Activated CD4-positive, alpha-beta T cell treated with anti-CD3 and anti-CD28 coated beads for 48 hours (primary cell): ENCODE data around the gene IRF4.

Experiments used
- DNase-seq: peaks from one replicate; pipeline ENCODE4 v3.0.0-alpha.2; 2020

The IRF4 gene

DNA sequence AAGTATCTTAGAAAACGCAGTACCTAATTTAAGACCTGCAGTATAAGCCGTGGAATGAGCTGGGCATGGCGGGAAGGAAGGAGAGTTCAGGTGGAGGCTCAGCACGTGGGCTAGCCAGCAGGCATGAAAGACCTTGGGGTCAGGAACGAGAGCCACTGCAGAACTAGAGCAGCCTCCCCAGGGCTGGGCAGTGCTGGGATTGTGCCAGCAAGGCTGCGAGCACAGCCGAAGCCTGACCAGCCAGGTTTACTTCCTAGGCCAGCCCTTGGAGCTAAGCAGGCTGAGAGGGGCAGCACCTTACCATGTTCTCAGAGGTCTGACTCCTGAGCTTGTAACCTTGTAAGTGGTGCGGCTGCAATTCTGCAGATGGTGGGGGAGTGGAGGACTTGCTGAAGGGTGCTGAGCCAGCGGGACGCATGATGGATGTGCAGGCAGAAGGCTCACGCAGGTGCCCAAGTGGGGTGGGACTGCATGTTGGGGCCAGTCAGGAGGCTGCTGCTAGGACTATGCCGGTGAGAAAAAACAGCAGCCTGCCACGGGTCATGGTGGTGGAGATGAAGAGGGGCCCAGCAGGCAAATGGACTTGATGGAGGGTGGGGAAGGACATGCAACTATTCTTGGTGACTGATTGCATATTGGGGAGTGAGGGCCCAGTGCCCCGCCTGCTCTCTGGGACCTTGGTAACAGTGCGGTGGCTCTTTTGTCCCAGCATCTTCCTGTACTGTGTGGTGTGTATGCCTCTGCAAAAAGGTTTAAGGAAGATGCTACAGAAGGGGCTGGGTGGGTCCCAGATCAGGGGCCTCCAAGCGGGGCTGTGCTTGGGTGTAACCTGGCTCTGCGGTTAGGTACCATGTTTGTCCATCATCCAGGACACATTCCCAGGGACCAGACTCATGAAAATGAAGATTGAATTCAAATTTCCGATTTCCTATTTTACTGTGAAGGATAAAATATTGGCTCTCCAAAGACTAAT, 37.6 kb upstream of the IRF4 start:
- no peak for DNase-seq

DNA sequence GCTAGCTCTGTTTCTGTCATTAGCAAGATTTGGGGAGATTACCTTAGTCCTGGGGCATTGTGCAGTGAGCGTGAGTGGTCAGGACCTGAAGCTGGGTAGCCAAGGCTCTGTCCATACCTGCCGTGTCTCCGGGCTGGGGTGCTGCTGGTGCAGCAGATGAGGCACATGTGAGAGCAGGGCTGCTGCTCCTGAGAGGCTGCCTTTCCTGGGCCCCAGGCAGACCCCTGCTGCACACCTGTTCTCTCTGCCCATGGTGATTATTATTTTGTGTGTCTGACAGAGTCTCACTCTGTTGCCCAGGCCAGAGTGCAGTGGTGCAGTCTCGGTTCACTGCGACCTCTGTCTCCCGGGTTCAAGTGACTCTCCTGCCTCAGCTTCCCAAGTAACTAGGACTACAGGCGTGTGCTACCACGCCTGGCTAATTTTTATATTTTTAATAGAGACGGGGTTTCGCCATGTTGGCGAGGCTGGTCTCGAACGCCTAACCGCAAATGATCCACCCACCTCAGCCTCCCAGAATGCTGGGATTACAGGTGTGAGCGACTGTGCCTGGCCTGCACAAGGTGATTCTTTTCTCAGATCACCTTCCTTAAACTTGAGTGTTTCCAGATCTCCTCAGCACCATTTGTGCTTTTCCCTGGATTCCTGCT, 36.8 kb upstream of the IRF4 start:
- DNase-seq, result no peak

DNA sequence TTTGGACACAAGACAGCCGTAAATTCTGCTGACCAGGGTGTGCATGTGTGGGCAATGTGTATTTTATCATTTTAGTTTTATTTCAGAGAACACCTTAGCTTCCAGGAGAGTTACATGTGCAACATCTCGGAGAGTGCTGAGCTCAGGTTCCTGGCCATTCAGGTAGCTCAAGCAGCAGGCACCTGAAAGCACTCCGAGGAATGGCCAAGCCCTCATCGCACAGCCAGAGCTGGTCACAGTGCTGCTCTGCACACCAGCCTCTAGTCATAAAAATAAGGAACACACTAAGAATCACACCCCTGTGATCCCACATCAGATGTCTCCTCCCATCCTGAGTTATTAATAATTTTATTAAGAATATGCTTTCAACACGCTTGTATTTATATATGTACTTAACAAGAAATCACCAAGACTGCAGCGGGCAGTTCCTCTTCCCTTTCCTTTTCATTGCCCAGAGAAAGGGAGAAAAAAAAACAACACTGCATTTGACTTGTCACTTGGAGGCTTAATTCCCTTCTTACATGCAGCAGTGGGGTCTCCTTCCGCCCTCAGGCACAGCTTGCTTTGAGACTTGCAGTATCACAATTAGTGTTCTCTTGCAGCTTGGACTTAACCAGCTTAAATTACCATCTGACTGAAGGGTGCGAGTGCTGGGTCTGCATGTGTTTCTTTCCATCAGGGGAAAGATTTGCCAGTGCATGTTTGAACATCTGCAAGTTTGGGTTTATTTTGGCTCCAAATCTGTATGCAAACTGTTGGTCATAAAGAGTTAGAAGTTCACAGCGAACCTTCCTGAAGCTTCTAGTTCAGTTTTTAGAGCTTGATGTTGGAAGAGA, 36.0 kb upstream of the IRF4 start:
- DNase-seq, result no peak

DNA sequence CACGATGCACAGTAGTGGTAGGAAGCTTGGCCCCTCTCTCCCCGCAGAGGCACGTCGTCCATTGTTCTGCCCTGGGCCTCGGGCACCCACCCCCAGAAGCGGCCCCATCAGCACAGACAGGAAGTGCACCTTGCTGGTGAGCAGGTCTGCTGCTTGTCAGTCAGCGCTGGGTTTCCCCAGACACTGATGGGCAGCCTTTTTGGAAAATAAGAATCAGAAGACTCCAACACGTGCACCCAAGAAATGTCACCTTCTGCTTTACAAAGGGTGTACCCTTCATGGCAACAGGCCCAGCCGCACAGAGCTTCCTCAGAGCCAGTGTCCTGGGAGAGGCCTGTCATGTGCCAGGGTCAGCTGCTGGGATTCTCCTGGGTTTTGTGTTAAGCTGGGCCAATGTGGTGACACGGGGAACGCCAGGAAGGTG, 34.7 kb upstream of the IRF4 start:
- peak; percentile 39 for DNase-seq

DNA sequence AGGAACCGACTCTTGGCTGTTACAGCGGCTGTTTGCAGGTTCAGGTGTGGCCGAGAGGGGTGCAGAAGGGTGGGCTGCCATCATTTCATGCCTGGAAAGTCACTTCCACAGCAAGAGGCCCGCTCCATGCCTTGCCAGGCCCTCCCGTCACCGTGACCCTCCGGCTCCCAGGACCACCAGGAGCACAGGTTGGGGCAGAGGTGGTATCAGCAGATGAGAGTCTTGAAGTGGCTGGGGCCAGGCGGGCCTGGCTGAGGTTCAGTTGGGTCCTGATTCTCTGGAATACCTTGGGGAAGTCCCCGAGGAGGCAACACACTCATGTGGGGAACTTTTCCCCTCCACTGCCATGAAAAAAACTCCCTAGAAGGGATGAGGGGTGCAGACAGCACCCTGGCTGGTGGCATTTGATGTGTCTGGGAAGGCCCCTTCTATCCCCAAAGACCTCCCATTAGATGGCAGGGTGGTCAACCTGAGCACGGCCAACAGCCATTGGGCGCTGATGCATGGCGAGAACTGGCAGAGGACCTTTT, 34.2 kb upstream of the IRF4 start:
- DNase-seq, result no peak

GRCh38 chr6:357791-358341, 33.7 kb upstream of the IRF4 start:
- no peak for DNase-seq

- DNase-seq, result no peak
These were observed 33.1 kb upstream of the IRF4 start for GRCh38 chr6:358432-358831.

- no peak for DNase-seq
These were observed 32.7 kb upstream of the IRF4 start for GRCh38 chr6:358847-359246.

- no peak for DNase-seq
These were observed 32.1 kb upstream of the IRF4 start for GRCh38 chr6:359261-360035.

GRCh38 chr6:360349-360748, 31.2 kb upstream of the IRF4 start:
- DNase-seq, result no peak

GRCh38 chr6:360764-361373, 30.7 kb upstream of the IRF4 start:
- no peak for DNase-seq

DNA sequence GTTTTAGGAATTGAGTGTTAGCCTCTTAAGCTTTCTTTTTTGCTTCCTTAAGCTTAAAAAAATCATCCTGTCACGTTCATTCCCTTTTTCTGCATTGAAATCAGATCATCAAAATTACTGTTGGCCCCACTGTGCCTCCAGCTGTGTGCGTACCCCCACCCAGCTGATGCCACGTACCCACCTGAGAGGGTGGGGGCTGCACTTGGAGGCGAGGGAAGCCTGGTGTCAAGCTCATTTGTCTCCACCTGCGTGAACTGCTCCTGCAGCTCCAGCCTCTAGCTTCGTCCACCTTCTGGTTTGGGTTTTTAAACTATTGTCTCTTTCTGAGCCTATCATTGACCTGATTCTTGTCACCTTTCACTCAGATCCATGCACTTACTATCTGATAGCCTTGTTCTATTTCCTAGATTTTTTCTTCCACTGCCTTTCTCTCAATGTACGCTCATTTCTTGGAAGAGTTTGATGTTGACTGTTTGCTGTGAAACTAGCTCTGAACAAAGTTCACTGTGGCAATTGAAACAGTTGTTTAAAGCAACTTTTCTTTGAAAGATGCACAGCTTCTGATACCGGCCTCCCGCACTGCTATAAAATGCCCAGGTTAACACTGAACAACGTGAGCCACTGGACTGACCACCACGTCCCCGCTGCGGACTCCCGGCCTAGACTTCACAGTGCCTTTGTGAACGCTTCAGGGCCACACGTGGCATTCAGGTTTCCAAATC, 30.0 kb upstream of the IRF4 start:
- DNase-seq, result no peak

DNA sequence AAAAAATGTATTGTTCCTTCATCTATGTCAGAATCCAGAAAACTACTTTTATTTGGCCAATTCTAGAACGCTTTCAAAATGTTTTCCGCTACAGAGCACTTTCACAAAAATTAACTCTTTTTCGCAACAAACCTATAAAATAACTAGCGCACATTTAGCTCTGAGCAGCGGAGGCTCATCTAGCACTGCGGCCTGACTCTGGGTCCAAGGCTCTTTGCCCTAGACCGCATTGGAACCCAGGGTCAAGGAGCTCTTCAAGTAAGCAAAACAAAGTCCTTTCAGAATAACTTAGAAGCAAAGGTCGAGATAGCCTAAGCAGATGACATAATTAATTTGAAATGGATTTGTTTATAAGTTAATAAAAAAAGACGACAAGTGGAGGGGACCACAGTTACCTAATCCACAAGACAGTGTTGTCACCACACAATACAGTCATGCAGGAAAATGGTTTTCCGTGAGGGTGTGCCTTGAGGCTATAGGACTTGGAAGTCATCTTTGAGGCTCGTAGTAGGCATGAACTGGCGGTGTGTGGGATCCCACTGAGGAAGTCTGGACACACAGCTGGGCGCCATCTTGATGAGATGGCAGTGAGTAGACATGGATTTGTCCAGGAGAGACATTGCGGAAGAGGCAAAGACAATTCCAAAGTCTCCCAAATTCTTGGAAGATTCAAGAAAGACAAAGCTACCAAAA, 29.2 kb upstream of the IRF4 start:
- no peak for DNase-seq

DNA sequence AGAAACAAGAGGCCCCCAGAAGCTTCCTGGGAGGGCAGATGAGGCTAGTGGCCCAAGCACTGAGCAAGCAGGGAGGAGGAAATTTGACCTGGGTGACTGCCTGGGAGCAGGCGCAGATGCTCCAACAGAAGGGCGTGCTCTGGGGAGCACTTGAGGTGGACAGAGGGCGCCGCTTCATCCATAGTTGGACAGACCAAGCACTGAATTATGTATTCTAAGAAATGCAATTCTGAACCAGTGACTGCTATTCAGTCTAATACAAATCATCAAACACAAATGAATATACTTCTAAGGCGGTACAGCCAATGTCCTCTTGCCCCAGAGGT, 28.7 kb upstream of the IRF4 start:
- DNase-seq, result no peak

GRCh38 chr6:363291-363690, 28.3 kb upstream of the IRF4 start:
- no peak for DNase-seq

- no peak for DNase-seq
These were observed 27.6 kb upstream of the IRF4 start for GRCh38 chr6:363909-364308.

DNA sequence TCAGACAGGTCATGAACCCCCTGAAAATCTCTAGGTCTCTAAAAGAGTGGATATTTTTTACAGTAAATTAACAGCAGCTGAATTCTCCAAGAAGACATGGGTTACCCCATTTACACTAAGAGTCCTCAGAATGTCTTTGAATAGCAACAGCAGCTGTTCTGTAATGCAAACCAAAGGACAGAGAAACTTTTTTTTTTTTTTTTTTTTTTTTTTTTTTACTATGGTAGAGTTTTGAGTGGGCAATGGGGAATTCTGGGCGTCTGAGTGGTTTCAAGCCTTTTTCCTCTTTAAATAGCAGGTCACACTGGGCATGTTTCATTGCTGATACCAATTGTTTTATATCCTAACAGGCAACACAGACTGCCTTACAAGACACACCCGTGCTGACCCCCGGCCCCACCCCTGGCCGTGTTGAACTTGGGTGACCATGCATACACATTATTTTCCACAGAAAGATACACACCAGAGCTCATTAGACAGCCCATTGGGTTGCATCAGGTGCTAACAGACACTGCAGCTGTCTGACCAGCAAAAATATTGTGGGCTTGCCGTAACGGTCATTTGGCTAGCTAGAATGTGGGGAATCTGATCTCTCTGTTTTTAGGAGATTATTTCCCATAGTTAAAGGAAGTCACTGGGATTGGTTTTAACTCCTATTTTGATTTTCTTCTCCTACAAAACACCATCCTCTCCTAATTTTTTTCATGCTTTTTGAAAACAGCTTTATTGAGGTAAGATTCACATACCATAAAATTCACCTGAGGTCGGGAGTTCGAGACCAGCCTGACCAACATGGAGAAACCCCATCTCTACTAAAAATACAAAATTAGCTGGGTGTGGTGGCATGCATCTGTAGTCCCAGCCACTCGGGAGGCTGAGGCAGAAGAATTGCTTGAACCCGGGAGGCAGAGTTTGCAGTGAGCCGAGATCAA, 26.7 kb upstream of the IRF4 start:
- DNase-seq, result no peak

- no peak for DNase-seq
These were observed 25.7 kb upstream of the IRF4 start for GRCh38 chr6:365835-366234.
